ENCODE results near the gene STARD13.

STARD13 gene

GRCh38 chr13:33208290-33209220 lies 77.0 kb downstream of the STARD13 start:
- no peaks in the 10 kb centered on the region for H3K79me2 ChIP-seq (ENCODE audit: control insufficient read depth, insufficient read depth, low read length)
- no CpG with 5 or more reads among the region's 6 CpGs for WGBS (ENCODE audit: extremely low coverage, insufficient coverage, low lambda C conversion rate)
- H3K27ac ChIP-seq (ENCODE audit: low read depth, low read length): no peak overlapping the region
- no peak for DNase-seq
- no peak overlapping the region for H4K8ac ChIP-seq (ENCODE audit: low read depth, low read length)
- H3K36me3 ChIP-seq (ENCODE audit: control insufficient read depth, insufficient read depth, low read length): no peaks in the 10 kb centered on the region
- no peak overlapping the region for H3K9ac ChIP-seq (ENCODE audit: low read length)
- H3K27me3 ChIP-seq (ENCODE audit: insufficient read depth, low read length, poor library complexity): no peaks in the 10 kb centered on the region
- no peak overlapping the region for H3K23ac ChIP-seq (ENCODE audit: low read length)
- H2AK5ac ChIP-seq (ENCODE audit: low read length): no peak overlapping the region
- H3K79me1 ChIP-seq (ENCODE audit: low read length): no peaks in the 10 kb centered on the region
- no peak overlapping the region for H2BK15ac ChIP-seq (replicated peaks; ENCODE audit: low read depth)
- H2BK5ac ChIP-seq (ENCODE audit: low read length): peak overlapping the region; percentile 11
- no peak overlapping the region for H2BK120ac ChIP-seq (ENCODE audit: low read depth, low read length)
- H3K4me1 ChIP-seq (ENCODE audit: control insufficient read depth, low read depth, low read length): peaks cover 11% of the 10 kb centered on the region
- H3K56ac ChIP-seq (ENCODE audit: low read length): peak overlapping the region; percentile 25
- no peak overlapping the region for H3K4me2 ChIP-seq (ENCODE audit: low read length)
- no peak overlapping the region for H3K18ac ChIP-seq (ENCODE audit: low read length)
- H4K5ac ChIP-seq (ENCODE audit: low read length): no peak overlapping the region
- H3K4ac ChIP-seq (ENCODE audit: low read depth, low read length): no peak overlapping the region
- no peak overlapping the region for H3K4me3 ChIP-seq (ENCODE audit: low read length)

GRCh38 chr13:33207615-33207961 lies 78.0 kb downstream of the STARD13 start:
- H3K79me2 ChIP-seq (ENCODE audit: control insufficient read depth, insufficient read depth, low read length): no peaks in the 10 kb centered on the region
- H2BK15ac ChIP-seq (replicated peaks; ENCODE audit: low read depth): no peak overlapping the region
- no peak overlapping the region for H3K4ac ChIP-seq (ENCODE audit: low read depth, low read length)
- H3K4me1 ChIP-seq (ENCODE audit: control insufficient read depth, low read depth, low read length): peaks cover 8% of the 10 kb centered on the region
- no peak for DNase-seq
- H3K27me3 ChIP-seq (ENCODE audit: insufficient read depth, low read length, poor library complexity): no peaks in the 10 kb centered on the region
- no peak overlapping the region for H3K4me2 ChIP-seq (ENCODE audit: low read length)
- no peak overlapping the region for H3K27ac ChIP-seq (ENCODE audit: low read depth, low read length)
- no peak overlapping the region for H3K23ac ChIP-seq (ENCODE audit: low read length)
- no peaks in the 10 kb centered on the region for H3K79me1 ChIP-seq (ENCODE audit: low read length)
- no peak overlapping the region for H4K8ac ChIP-seq (ENCODE audit: low read depth, low read length)
- H2BK120ac ChIP-seq (ENCODE audit: low read depth, low read length): no peak overlapping the region
- H3K18ac ChIP-seq (ENCODE audit: low read length): no peak overlapping the region
- H3K4me3 ChIP-seq (ENCODE audit: low read length): no peak overlapping the region
- no peaks in the 10 kb centered on the region for H3K36me3 ChIP-seq (ENCODE audit: control insufficient read depth, insufficient read depth, low read length)
- no peak overlapping the region for H3K9ac ChIP-seq (ENCODE audit: low read length)
- H2BK5ac ChIP-seq (ENCODE audit: low read length): no peak overlapping the region
- H4K5ac ChIP-seq (ENCODE audit: low read length): no peak overlapping the region
- no peak overlapping the region for H2AK5ac ChIP-seq (ENCODE audit: low read length)
- no CpG with 5 or more reads among the region's 3 CpGs for WGBS (ENCODE audit: extremely low coverage, insufficient coverage, low lambda C conversion rate)
- H3K56ac ChIP-seq (ENCODE audit: low read length): no peak overlapping the region

- no peak overlapping the region for H3K9ac ChIP-seq (ENCODE audit: low read length)
- no peak overlapping the region for H3K27ac ChIP-seq (ENCODE audit: low read depth, low read length)
- no CpG with 5 or more reads among the region's 5 CpGs for WGBS (ENCODE audit: extremely low coverage, insufficient coverage, low lambda C conversion rate)
- no peak overlapping the region for H3K4me2 ChIP-seq (ENCODE audit: low read length)
- no peak overlapping the region for H3K4ac ChIP-seq (ENCODE audit: low read depth, low read length)
- no peaks in the 10 kb centered on the region for H3K27me3 ChIP-seq (ENCODE audit: insufficient read depth, low read length, poor library complexity)
- H2BK15ac ChIP-seq (replicated peaks; ENCODE audit: low read depth): no peak overlapping the region
- H2BK5ac ChIP-seq (ENCODE audit: low read length): no peak overlapping the region
- H3K56ac ChIP-seq (ENCODE audit: low read length): no peak overlapping the region
- no peaks in the 10 kb centered on the region for H3K36me3 ChIP-seq (ENCODE audit: control insufficient read depth, insufficient read depth, low read length)
- no peak overlapping the region for H3K4me3 ChIP-seq (ENCODE audit: low read length)
- H3K79me2 ChIP-seq (ENCODE audit: control insufficient read depth, insufficient read depth, low read length): no peaks in the 10 kb centered on the region
- peaks cover 8% of the 10 kb centered on the region for H3K4me1 ChIP-seq (ENCODE audit: control insufficient read depth, low read depth, low read length)
- H3K23ac ChIP-seq (ENCODE audit: low read length): no peak overlapping the region
- H3K18ac ChIP-seq (ENCODE audit: low read length): no peak overlapping the region
- no peak overlapping the region for H2AK5ac ChIP-seq (ENCODE audit: low read length)
- H4K8ac ChIP-seq (ENCODE audit: low read depth, low read length): no peak overlapping the region
- no peak overlapping the region for H4K5ac ChIP-seq (ENCODE audit: low read length)
- no peaks in the 10 kb centered on the region for H3K79me1 ChIP-seq (ENCODE audit: low read length)
- no peak overlapping the region for H2BK120ac ChIP-seq (ENCODE audit: low read depth, low read length)
- no peak for DNase-seq
Measured at GRCh38 chr13:33206945-33207614, 78.5 kb downstream of the STARD13 start.

- H2BK5ac ChIP-seq (ENCODE audit: low read length): no peak overlapping the region
- no peak for DNase-seq
- H3K27ac ChIP-seq (ENCODE audit: low read depth, low read length): no peak overlapping the region
- H3K4ac ChIP-seq (ENCODE audit: low read depth, low read length): no peak overlapping the region
- no peak overlapping the region for H3K4me2 ChIP-seq (ENCODE audit: low read length)
- H4K5ac ChIP-seq (ENCODE audit: low read length): no peak overlapping the region
- H3K36me3 ChIP-seq (ENCODE audit: control insufficient read depth, insufficient read depth, low read length): no peaks in the 10 kb centered on the region
- no peak overlapping the region for H2BK120ac ChIP-seq (ENCODE audit: low read depth, low read length)
- no peak overlapping the region for H2BK15ac ChIP-seq (replicated peaks; ENCODE audit: low read depth)
- H3K4me1 ChIP-seq (ENCODE audit: control insufficient read depth, low read depth, low read length): peaks cover 8% of the 10 kb centered on the region
- H3K27me3 ChIP-seq (ENCODE audit: insufficient read depth, low read length, poor library complexity): no peaks in the 10 kb centered on the region
- no peak overlapping the region for H3K56ac ChIP-seq (ENCODE audit: low read length)
- H3K18ac ChIP-seq (ENCODE audit: low read length): no peak overlapping the region
- H3K23ac ChIP-seq (ENCODE audit: low read length): no peak overlapping the region
- no CpG with 5 or more reads among the region's 3 CpGs for WGBS (ENCODE audit: extremely low coverage, insufficient coverage, low lambda C conversion rate)
- H4K8ac ChIP-seq (ENCODE audit: low read depth, low read length): no peak overlapping the region
- H3K4me3 ChIP-seq (ENCODE audit: low read length): no peak overlapping the region
- no peak overlapping the region for H2AK5ac ChIP-seq (ENCODE audit: low read length)
- no peaks in the 10 kb centered on the region for H3K79me2 ChIP-seq (ENCODE audit: control insufficient read depth, insufficient read depth, low read length)
- H3K79me1 ChIP-seq (ENCODE audit: low read length): no peaks in the 10 kb centered on the region
- H3K9ac ChIP-seq (ENCODE audit: low read length): no peak overlapping the region
Measured at GRCh38 chr13:33206425-33206824, 79.1 kb downstream of the STARD13 start.

GRCh38 chr13:33205804-33206221 lies 79.7 kb downstream of the STARD13 start:
- Histone ChIP-seq H3K4me1 (ENCODE audit: control insufficient read depth, low read depth, low read length) (peaks cover 8% of the 10 kb centered on the region), H3K23ac (ENCODE audit: low read length) (no peak overlapping the region), H4K8ac (ENCODE audit: low read depth, low read length) (no peak overlapping the region), H3K56ac (ENCODE audit: low read length) (no peak overlapping the region), H2AK5ac (ENCODE audit: low read length) (no peak overlapping the region), H3K9ac (ENCODE audit: low read length) (no peak overlapping the region), H2BK120ac (ENCODE audit: low read depth, low read length) (no peak overlapping the region), H2BK5ac (ENCODE audit: low read length) (no peak overlapping the region), H3K27me3 (ENCODE audit: insufficient read depth, low read length, poor library complexity) (no peaks in the 10 kb centered on the region), H3K18ac (ENCODE audit: low read length) (no peak overlapping the region), H3K36me3 (ENCODE audit: control insufficient read depth, insufficient read depth, low read length) (no peaks in the 10 kb centered on the region), H3K79me2 (ENCODE audit: control insufficient read depth, insufficient read depth, low read length) (no peaks in the 10 kb centered on the region), H3K4me2 (ENCODE audit: low read length) (no peak overlapping the region), H2BK15ac (replicated peaks; ENCODE audit: low read depth) (no peak overlapping the region), H3K4me3 (ENCODE audit: low read length) (no peak overlapping the region), H4K5ac (ENCODE audit: low read length) (no peak overlapping the region), H3K4ac (ENCODE audit: low read depth, low read length) (no peak overlapping the region), H3K79me1 (ENCODE audit: low read length) (no peaks in the 10 kb centered on the region), H3K27ac (ENCODE audit: low read depth, low read length) (no peak overlapping the region)
- no CpG with 5 or more reads among the region's 6 CpGs for WGBS (ENCODE audit: extremely low coverage, insufficient coverage, low lambda C conversion rate)
- DNase-seq: no peak
